ENCODE results near the gene TBC1D23. TPM values are rescaled to one million over a fixed set of nuclear protein-coding genes. Genes with fewer than 3 reads are reported as not detected.

TBC1D23 gene
- total RNA-seq, 1 experiment from 2014 or later, result 45.2 TPM

DNA sequence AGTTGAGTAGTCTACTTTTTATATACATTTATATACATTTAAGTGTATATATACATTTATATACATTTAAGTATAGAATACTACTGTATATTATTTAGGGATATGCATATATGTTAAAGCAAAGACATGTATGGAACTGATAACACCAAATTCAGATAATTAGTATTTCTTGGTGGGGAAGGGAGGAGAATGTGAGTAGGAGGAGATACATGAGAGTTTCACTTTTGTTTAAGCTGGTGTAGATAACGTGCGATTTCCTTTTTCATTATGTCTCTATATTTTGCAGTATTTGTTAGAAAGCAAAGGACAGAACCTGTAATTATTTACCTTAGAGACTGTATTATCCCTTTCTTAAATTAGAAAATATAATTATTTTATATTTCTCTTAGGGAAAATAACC, 57.1 kb downstream of the TBC1D23 start:
- Mint-ChIP-seq H3K36me3 (ENCODE audit: insufficient read depth, unreplicated experiment) (peaks cover 25% of the 10 kb centered on the region), H3K27me3 (ENCODE audit: insufficient read depth, unreplicated experiment) (no peaks in the 10 kb centered on the region), H3K27ac (ENCODE audit: unreplicated experiment) (no peak overlapping the region), H3K9me3 (ENCODE audit: unreplicated experiment) (no peaks in the 10 kb centered on the region), H3K4me1 (ENCODE audit: low read depth, unreplicated experiment) (no peaks in the 10 kb centered on the region), H3K4me3 (ENCODE audit: unreplicated experiment) (no peak overlapping the region)
- no TSS peak for BruUV-seq (replicated peaks)
- H3K36me3 ChIP-seq (ENCODE audit: control insufficient read depth, insufficient read depth, low read length), result no peaks in the 10 kb centered on the region; the same call in 1 of the 2 replicates
- CTCF ChIA-PET, result no interaction called here
- no peak for DNase-seq
- no peak for TF ChIP-seq CTCF (IDR thresholded peaks at IDR 0.05; ENCODE audit: insufficient read depth in 1 of 2, low read depth in 1 of 2, low read length in 1 of 2, severe bottlenecking in 1 of 2, unreplicated experiment in 1 of 2)
- H3K4me3 ChIP-seq (ENCODE audit: low read depth, low read length), result no peak overlapping the region
- no peaks in the 10 kb centered on the region for H3K27me3 ChIP-seq (replicated peaks; ENCODE audit: control insufficient read depth, insufficient read depth, low read length)
- H3K9me3 ChIP-seq, result no peaks in the 10 kb centered on the region
- intact Hi-C loops (cut with micrococcal nuclease; ENCODE audit: unreplicated experiment), result loop anchor here (5.0 kb wide), 3 partner anchors 84 to 486 kb away; partner anchors contain the start of genes LNP1 and TOMM70
- POLR2A ChIA-PET, result no interaction called here
- H3K4me1 ChIP-seq, result no peaks in the 10 kb centered on the region

DNA sequence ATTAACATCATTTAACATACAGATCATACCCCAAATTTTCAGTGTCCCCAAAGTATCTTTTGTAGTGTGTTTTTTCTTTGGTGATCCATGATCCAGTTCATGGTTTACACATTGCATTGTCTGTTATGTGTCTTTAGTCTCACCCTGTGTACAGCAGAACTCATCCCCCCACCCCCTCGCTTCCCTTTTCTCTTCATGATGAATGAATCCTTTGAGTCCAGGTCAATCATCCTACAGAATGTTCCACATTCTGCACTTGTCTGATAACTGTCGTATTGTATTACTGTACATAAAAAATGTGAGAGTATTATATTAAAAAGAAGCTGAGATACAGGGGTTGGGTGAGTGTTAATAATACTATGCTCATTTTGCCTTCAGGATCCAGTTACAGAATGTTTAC, 59.2 kb downstream of the TBC1D23 start:
- no peaks in the 10 kb centered on the region for H3K9me3 Mint-ChIP-seq (ENCODE audit: unreplicated experiment)
- CTCF ChIA-PET, result interaction anchor here (0.7 kb wide), 1 partner anchor 366 kb away, joined by 5 read pairs; no protein-coding TSS in a partner anchor
- no peak overlapping the region for H3K4me3 ChIP-seq (ENCODE audit: low read depth, low read length)
- H3K9me3 ChIP-seq, result no peaks in the 10 kb centered on the region
- intact Hi-C loops (cut with micrococcal nuclease; ENCODE audit: unreplicated experiment), result loop anchor here (5.0 kb wide), 3 partner anchors 82 to 488 kb away; partner anchors contain the start of genes LNP1 and TOMM70
- H3K36me3 ChIP-seq (ENCODE audit: control insufficient read depth, insufficient read depth, low read length), result no peaks in the 10 kb centered on the region
- H3K27me3 ChIP-seq (replicated peaks; ENCODE audit: control insufficient read depth, insufficient read depth, low read length), result no peaks in the 10 kb centered on the region
- H3K36me3 Mint-ChIP-seq (ENCODE audit: insufficient read depth, unreplicated experiment), result peaks cover 30% of the 10 kb centered on the region
- no peak overlapping the region for H3K4me3 Mint-ChIP-seq (ENCODE audit: unreplicated experiment)
- POLR2A ChIA-PET, result no interaction called here
- no TSS peak for BruUV-seq (replicated peaks)
- no peaks in the 10 kb centered on the region for H3K4me1 Mint-ChIP-seq (ENCODE audit: low read depth, unreplicated experiment)
- DNase-seq, result no peak
- H3K27me3 Mint-ChIP-seq (ENCODE audit: insufficient read depth, unreplicated experiment), result no peaks in the 10 kb centered on the region
- H3K4me1 ChIP-seq, result no peaks in the 10 kb centered on the region
- no peak overlapping the region for H3K27ac Mint-ChIP-seq (ENCODE audit: unreplicated experiment)
- no peak for TF ChIP-seq CTCF (IDR thresholded peaks at IDR 0.05; ENCODE audit: insufficient read depth in 1 of 2, low read depth in 1 of 2, low read length in 1 of 2, severe bottlenecking in 1 of 2, unreplicated experiment in 1 of 2)

GRCh38 chr3:100324044-100324443, 63.3 kb downstream of the TBC1D23 start:
- H3K36me3 Mint-ChIP-seq (ENCODE audit: insufficient read depth, unreplicated experiment), result peaks cover 26% of the 10 kb centered on the region
- H3K9me3 ChIP-seq, result no peaks in the 10 kb centered on the region
- no peaks in the 10 kb centered on the region for H3K27me3 Mint-ChIP-seq (ENCODE audit: insufficient read depth, unreplicated experiment)
- H3K4me1 ChIP-seq, result no peaks in the 10 kb centered on the region
- no peaks in the 10 kb centered on the region for H3K36me3 ChIP-seq (ENCODE audit: control insufficient read depth, insufficient read depth, low read length)
- no peak overlapping the region for H3K4me3 Mint-ChIP-seq (ENCODE audit: unreplicated experiment)
- no peaks in the 10 kb centered on the region for H3K27me3 ChIP-seq (replicated peaks; ENCODE audit: control insufficient read depth, insufficient read depth, low read length)
- TF ChIP-seq CTCF (IDR thresholded peaks at IDR 0.05; ENCODE audit: insufficient read depth in 1 of 2, low read depth in 1 of 2, low read length in 1 of 2, severe bottlenecking in 1 of 2, unreplicated experiment in 1 of 2), result no peak
- H3K9me3 Mint-ChIP-seq (ENCODE audit: unreplicated experiment), result no peaks in the 10 kb centered on the region
- ChIA-PET CTCF (no interaction called here), POLR2A (no interaction called here)
- H3K4me3 ChIP-seq (ENCODE audit: low read depth, low read length), result no peak overlapping the region
- BruUV-seq (replicated peaks), result no TSS peak
- no peak overlapping the region for H3K27ac Mint-ChIP-seq (ENCODE audit: unreplicated experiment)
- intact Hi-C loops (cut with micrococcal nuclease; ENCODE audit: unreplicated experiment), result no loop called here
- no peak for DNase-seq
- no peaks in the 10 kb centered on the region for H3K4me1 Mint-ChIP-seq (ENCODE audit: low read depth, unreplicated experiment)
